Spleen (tissue), 11 donors: Measurements from ENCODE around the gene BAX. TPM values are rescaled to one million over a fixed set of nuclear protein-coding genes. Genes with fewer than 3 reads are reported as not detected.
A peak's percentile ranks its signal among the peaks of the same experiment; 100 is the strongest.
"Not testable (repeated sequence)": the region's sequence is repeated elsewhere in the genome, so short reads cannot be mapped to it uniquely, and the experiment has no call there.

Source experiments
- DNase-seq: peaks from one replicate; pipeline ENCODE4 v3.0.0-alpha.2; 2020
- H3K27ac ChIP-seq, 8 donors: fragments of 200-600 bp; sonication (generic) in 7 of 8; 1 replicate in 4 of 8; 2 replicates in 4 of 8; pipeline versions ENCODE4 v1.5.0 to v1.8.0; 2016 to 2021; ENCODE audit warnings: inconsistent platforms in 4 of 8, mild to moderate bottlenecking in 4 of 8, moderate library complexity in 1 of 8
- H3K27me3 ChIP-seq, 7 donors: fragments of 200-600 bp; sonication (generic) in 6 of 7; replicated peaks in 1 of 7; 1 replicate in 4 of 7; 2 replicates in 3 of 7; pipeline versions ENCODE4 v1.5.0 to v1.8.0; 2016 to 2021; ENCODE audit warnings: inconsistent platforms in 3 of 7, mild to moderate bottlenecking in 1 of 7
- H3K36me3 ChIP-seq, 6 donors: fragments of 200-600 bp; sonication (generic) in 5 of 6; 1 replicate in 4 of 6; 2 replicates in 2 of 6; pipeline versions ENCODE4 v1.5.0 to v1.8.0; 2016 to 2021; ENCODE audit warnings: inconsistent platforms in 2 of 6
- H3K4me1 ChIP-seq, 6 donors: fragments of 200-600 bp; sonication (generic) in 5 of 6; 1 replicate in 3 of 6; 2 replicates in 3 of 6; pipeline versions ENCODE4 v1.5.0 to v1.8.0; 2016 to 2021; ENCODE audit warnings: inconsistent platforms in 3 of 6
- H3K4me3 ChIP-seq, 8 donors: fragments of 200-600 bp; sonication (generic) in 7 of 8; 1 replicate in 4 of 8; 2 replicates in 4 of 8; pipeline versions ENCODE4 v1.5.0 to v1.8.0; 2016 to 2021; ENCODE audit warnings: inconsistent platforms in 4 of 8, mild to moderate bottlenecking in 4 of 8, moderate library complexity in 2 of 8
- H3K9me3 ChIP-seq, 8 donors: fragments of 200-600 bp; sonication (generic) in 7 of 8; 1 replicate in 4 of 8; 2 replicates in 4 of 8; pipeline versions ENCODE4 v1.5.0 to v1.8.0; 2016 to 2021; ENCODE audit warnings: inconsistent platforms in 4 of 8
- POLR2A ChIP-seq, 3 donors: fragments of 450-650 bp; IDR thresholded peaks; one replicate each; pipeline ENCODE4 v1.5.1; 2017; ENCODE audit warnings: antibody characterized with exemption in 3 of 3, mild to moderate bottlenecking in 1 of 3
- POLR2AphosphoS5 ChIP-seq, 3 donors: sonication (generic); formaldehyde crosslinking; IDR thresholded peaks; one replicate each; pipeline ENCODE4 v1.5.1; 2017; ENCODE audit warnings: antibody characterized with exemption in 3 of 3
- WGBS, 5 donors: extraction: QIAGEN DNeasy Blood & Tissue Kit in 3 of 5; methylation state at CpG; one replicate each; pipeline versions ENCODE4 v1.1.5 to v1.1.7; 2013 to 2018; 5-methylcytosine and 5-hydroxymethylcytosine counted together
- intact Hi-C: fragments of 100-400 bp; cut with DNase I; formaldehyde crosslinking; loops from one replicate; pipeline ENCODE4 v1.15.0; 2023; ENCODE audit warnings: low total_unique reads
- polyA plus RNA-seq, 3 donors: library from polyadenylated mRNA; stranded (reverse); fragments of 200-250 nt; gene quantifications; one replicate each; pipeline ENCODE4 v1.2.1, GENCODE V29; 2013
- total RNA-seq, 7 donors: library from RNA; depleted of rRNA in 3 of 7; stranded (reverse); fragments of >200 nt in 3 of 7; fragmentation: NEBNext Ultra II Directional in 4 of 7; extraction: Animal tissue kit (Norgen Biotek cat#: 25700) in 4 of 7; gene quantifications; one replicate each; pipeline versions ENCODE4 v1.1.0 to v1.2.1, GENCODE V29; 2016 to 2021
- TF ChIP-seq, protein P1 (sequence below), 11 experiments: fragments of 200-600 bp in 7 of 11; fragments of 450-650 bp in 4 of 11; sonication (generic) in 4 of 11; IDR thresholded peaks in 8 of 11; conservative IDR thresholded peaks in 3 of 11; 1 replicate in 7 of 11; 2 replicates in 4 of 11; pipeline versions ENCODE4 v1.4.0 to v1.8.0; 2016 to 2021; ENCODE audit warnings: antibody characterized with exemption in 11 of 11, inconsistent platforms in 4 of 11, mild to moderate bottlenecking in 1 of 11
- donor health status: healthy with polysubstance abuse.
- donor health status: DM: no; HTN: no; CAD: no; lungs with moderate emphysema.
- donor health status: DM: no; HTN: no; CAD: no.
- donor health status: Bipolar disorder and iron deficiency.
- donor health status: healthy.
- donor health status: DM: no; HTN: no; CAD: no.
- donor health status: DM: yes; HTN: yes; CAD: no.

BAX gene
- total and polyA plus RNA-seq, 10 donors, result 65.9 to 219 (median 131) TPM

GRCh38 chr19:48907671-48908070 is 47.0 kb upstream of the BAX start:
- WGBS, 5 donors, result 55 to 80% (median 74%) methylated on average over 14 of the region's 14 CpGs
- intact Hi-C loops, result loop anchor here (10.0 kb wide), 1 partner anchor 47 kb away; the partner anchor contains the start of gene BAX
- TF ChIP-seq, protein P1, sequence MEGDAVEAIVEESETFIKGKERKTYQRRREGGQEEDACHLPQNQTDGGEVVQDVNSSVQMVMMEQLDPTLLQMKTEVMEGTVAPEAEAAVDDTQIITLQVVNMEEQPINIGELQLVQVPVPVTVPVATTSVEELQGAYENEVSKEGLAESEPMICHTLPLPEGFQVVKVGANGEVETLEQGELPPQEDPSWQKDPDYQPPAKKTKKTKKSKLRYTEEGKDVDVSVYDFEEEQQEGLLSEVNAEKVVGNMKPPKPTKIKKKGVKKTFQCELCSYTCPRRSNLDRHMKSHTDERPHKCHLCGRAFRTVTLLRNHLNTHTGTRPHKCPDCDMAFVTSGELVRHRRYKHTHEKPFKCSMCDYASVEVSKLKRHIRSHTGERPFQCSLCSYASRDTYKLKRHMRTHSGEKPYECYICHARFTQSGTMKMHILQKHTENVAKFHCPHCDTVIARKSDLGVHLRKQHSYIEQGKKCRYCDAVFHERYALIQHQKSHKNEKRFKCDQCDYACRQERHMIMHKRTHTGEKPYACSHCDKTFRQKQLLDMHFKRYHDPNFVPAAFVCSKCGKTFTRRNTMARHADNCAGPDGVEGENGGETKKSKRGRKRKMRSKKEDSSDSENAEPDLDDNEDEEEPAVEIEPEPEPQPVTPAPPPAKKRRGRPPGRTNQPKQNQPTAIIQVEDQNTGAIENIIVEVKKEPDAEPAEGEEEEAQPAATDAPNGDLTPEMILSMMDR (IDR thresholded peaks at IDR 0.05 in 8 of 11, conservative IDR thresholded peaks at IDR 0.05 in 3 of 11), result no peak
- TF ChIP-seq POLR2AphosphoS5 (IDR thresholded peaks at IDR 0.05), result peak; percentile 78 to 87 (median 84)
- Histone ChIP-seq H3K9me3 (no peaks in the 10 kb centered on the region), H3K27me3 (no peaks in the 10 kb centered on the region), H3K36me3 (peaks cover 0 to 93% (median 75%) of the 10 kb centered on the region in 6 donors), H3K4me1 (peaks cover 0 to 49% (median 26%) of the 10 kb centered on the region in 6 donors), H3K27ac (peak overlapping the region; percentile 42 to 82 (median 75)), H3K4me3 (no peak overlapping the region)
- peak; percentile 87 for DNase-seq

GRCh38 chr19:48909424-48910077 is 45.1 kb upstream of the BAX start:
- intact Hi-C loops, result loop anchor here (10.0 kb wide), 1 partner anchor 45 kb away; the partner anchor contains the start of gene BAX
- Histone ChIP-seq H3K27ac (peak overlapping the region; percentile 27 to 79 (median 64)), H3K36me3 (peaks cover 0 to 100% (median 88%) of the 10 kb centered on the region in 6 donors), H3K4me1 (peaks cover 0 to 43% (median 21%) of the 10 kb centered on the region in 6 donors)
- not testable (repeated sequence) for H3K27me3 ChIP-seq, H3K4me3 ChIP-seq, DNase-seq, H3K9me3 ChIP-seq
- WGBS, 5 donors, result 68 to 85% (median 81%) methylated on average over 11 of the region's 11 CpGs

- no peak for DNase-seq
- Histone ChIP-seq H3K9me3 (no peaks in the 10 kb centered on the region), H3K27me3 (no peaks in the 10 kb centered on the region), H3K4me1 (peaks cover 0 to 36% (median 18%) of the 10 kb centered on the region in 6 donors), H3K4me3 (no peak overlapping the region), H3K27ac (peak overlapping the region in 3 of 8 donors; percentile 6 to 79 (median 77)), H3K36me3 (peaks cover 0 to 100% (median 88%) of the 10 kb centered on the region in 6 donors)
- intact Hi-C loops, result no loop called here
- no peak for TF ChIP-seq POLR2A (IDR thresholded peaks at IDR 0.05)
- TF ChIP-seq POLR2AphosphoS5 (IDR thresholded peaks at IDR 0.05), result no peak
- WGBS, 5 donors, result 87 to 100% (median 96%) methylated on average over 2 of the region's 2 CpGs
These were observed 43.9 kb upstream of the BAX start for GRCh38 chr19:48910803-48911202.

DNA sequence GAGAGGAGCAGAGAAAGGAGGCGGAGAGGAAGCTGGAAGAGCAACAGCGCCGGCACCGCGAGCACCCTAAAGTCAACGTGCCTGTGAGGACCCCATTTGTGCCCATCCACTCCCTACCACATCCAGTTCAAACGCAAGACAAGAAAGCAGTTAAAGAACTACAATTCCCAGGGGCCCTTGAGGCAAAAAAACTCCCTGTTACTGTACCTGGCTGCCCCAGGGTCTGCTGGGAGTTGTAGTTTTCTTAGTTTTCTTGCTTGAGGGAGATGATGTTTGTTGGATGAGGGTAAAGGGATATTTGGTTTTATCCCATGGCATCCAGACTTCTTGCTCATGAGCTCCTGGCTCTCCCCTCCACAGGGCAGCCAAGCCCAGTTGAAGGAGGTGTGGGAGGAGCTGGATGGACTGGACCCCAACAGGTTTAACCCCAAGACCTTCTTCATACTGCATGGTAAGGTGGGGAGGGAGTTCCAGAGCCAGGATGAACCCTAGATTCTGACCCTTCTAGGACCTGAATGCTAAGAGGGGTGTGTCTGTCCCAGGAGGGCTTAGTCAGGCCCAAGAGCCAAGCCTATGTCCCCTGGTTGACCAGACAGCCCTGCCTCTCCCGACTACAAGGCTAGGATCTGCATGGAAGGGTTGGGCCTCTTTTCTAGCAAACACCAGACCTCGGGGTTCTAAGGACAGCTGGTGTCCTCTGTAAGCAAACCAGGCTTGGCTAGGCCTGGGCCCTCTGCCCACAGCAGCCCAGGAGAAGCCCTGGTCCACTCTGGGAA is 41.4 kb upstream of the BAX start:
- Histone ChIP-seq H3K9me3 (no peaks in the 10 kb centered on the region), H3K27ac (no peak overlapping the region), H3K36me3 (peaks cover 2 to 100% (median 86%) of the 10 kb centered on the region in 6 donors), H3K4me3 (no peak overlapping the region), H3K4me1 (peaks cover 0 to 20% (median 12%) of the 10 kb centered on the region in 6 donors), H3K27me3 (no peaks in the 10 kb centered on the region)
- intact Hi-C loops, result no loop called here
- TF ChIP-seq, protein P1 (IDR thresholded peaks at IDR 0.05 in 8 of 11, conservative IDR thresholded peaks at IDR 0.05 in 3 of 11), result no peak
- TF ChIP-seq POLR2AphosphoS5 (IDR thresholded peaks at IDR 0.05) (no peak), POLR2A (IDR thresholded peaks at IDR 0.05) (no peak)
- WGBS, 5 donors, result 91 to 96% (median 94%) methylated on average over 9 of the region's 9 CpGs
- no peak for DNase-seq

DNA sequence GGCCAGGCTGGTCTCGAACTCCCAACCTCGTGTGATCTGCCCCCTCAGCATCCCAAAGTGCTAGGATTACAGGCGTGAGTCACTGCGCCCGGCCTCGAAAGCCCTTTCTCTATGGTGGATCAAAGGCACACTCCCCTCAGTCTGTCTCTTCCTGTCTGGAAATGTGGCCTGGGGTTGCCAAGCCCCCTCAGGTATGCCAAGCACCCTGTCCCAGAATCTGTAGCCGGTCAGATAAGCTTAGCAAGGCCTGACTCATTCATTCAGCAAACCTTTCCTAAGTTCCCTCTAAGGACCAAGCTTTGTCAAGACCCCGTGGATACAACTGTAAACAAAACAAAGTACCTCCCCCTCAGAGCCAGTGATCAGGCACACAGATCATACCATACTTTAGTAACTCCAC is 40.5 kb upstream of the BAX start:
- no peaks in the 10 kb centered on the region for H3K9me3 ChIP-seq
- no peaks in the 10 kb centered on the region for H3K27me3 ChIP-seq
- H3K4me3 ChIP-seq, result no peak overlapping the region
- intact Hi-C loops, result no loop called here
- WGBS, 5 donors, result 91 to 98% (median 96%) methylated on average over 8 of the region's 8 CpGs
- peaks cover 2 to 100% (median 92%) of the 10 kb centered on the region in 6 donors for H3K36me3 ChIP-seq
- H3K27ac ChIP-seq, result no peak overlapping the region
- TF ChIP-seq POLR2A (IDR thresholded peaks at IDR 0.05) (no peak), POLR2AphosphoS5 (IDR thresholded peaks at IDR 0.05) (no peak)
- TF ChIP-seq, protein P1 (IDR thresholded peaks at IDR 0.05 in 8 of 11, conservative IDR thresholded peaks at IDR 0.05 in 3 of 11), result no peak
- DNase-seq, result no peak
- peaks cover 0 to 16% (median 9%) of the 10 kb centered on the region in 6 donors for H3K4me1 ChIP-seq
